ENCODE measurements around the gene TFG. TPM values are rescaled to one million over a fixed set of nuclear protein-coding genes. Genes with fewer than 3 reads are reported as not detected.

Gene TFG
- total and polyA plus RNA-seq, 10 of the 15 experiments (the other 5 are each of a cell fraction or from before 2014, with no cell fraction given): 29.3 to 126 (median 57.6) TPM

GRCh38 chr3:100706365-100706764 is 2.9 kb upstream of the TFG start:
- DNase-seq (ENCODE audit: low read depth, low spot score) (no peak), FAIRE-seq (no peak), ATAC-seq (no peak)
- Histone ChIP-seq H3K27me3 (replicated peaks in 1 of 2; ENCODE audit: control insufficient read depth in 2 of 2, insufficient read depth in 2 of 2, low read length in 1 of 2) (no peaks in the 10 kb centered on the region), H3K27ac (ENCODE audit: control insufficient read depth, insufficient read depth) (no peak overlapping the region), H3K79me2 (ENCODE audit: control insufficient read depth, insufficient read depth, low read length) (peaks cover 19% of the 10 kb centered on the region), H3K4me3 (no peak overlapping the region), H3K36me3 (ENCODE audit: control insufficient read depth in 2 of 2, insufficient read depth in 2 of 2, low read length in 1 of 2) (no peaks in the 10 kb centered on the region), H3K9ac (ENCODE audit: control insufficient read depth, insufficient read depth, low read length) (no peak overlapping the region), H2AFZ (ENCODE audit: control insufficient read depth, low read depth, low read length) (no peak overlapping the region), H3K4me1 (ENCODE audit: control insufficient read depth, insufficient read depth, low read length) (peaks cover 9% of the 10 kb centered on the region), H4K20me1 (ENCODE audit: control insufficient read depth, insufficient read depth) (no peaks in the 10 kb centered on the region), H3K9me3 (replicated peaks; ENCODE audit: control insufficient read depth, insufficient read depth, low read length) (no peaks in the 10 kb centered on the region; the same call in 1 of the 3 replicates), H3K4me2 (ENCODE audit: control insufficient read depth, insufficient read depth) (no peak overlapping the region)
- ChIA-PET SMC1A (ENCODE audit: uncharacterized antibody, unreplicated experiment) (interaction anchor here (1.0 to 2.4 kb wide), 5 partner anchors 22 to 103 kb away, joined by 3 to 8 read pairs (median 4); no protein-coding TSS in a partner anchor), CTCF (interaction anchor here (1.3 to 1.5 kb wide), 2 partner anchors 34 to 55 kb away, joined by 4 read pairs; no protein-coding TSS in a partner anchor), POLR2A (interaction anchor here (1.1 kb wide), 1 partner anchor 24 kb away, joined by 3 read pairs; no protein-coding TSS in a partner anchor), RAD21 (ENCODE audit: unreplicated experiment) (interaction anchor here (1.2 kb wide), 2 partner anchors 91 to 244 kb away, joined by 3 read pairs; no protein-coding TSS in a partner anchor)
- intact Hi-C loops (cut with micrococcal nuclease; ENCODE audit: unreplicated experiment): no loop called here
- no TSS peak for BruUV-seq (replicated peaks)
- WGBS (ENCODE audit: insufficient coverage, insufficient replicate concordance, low lambda C conversion rate, missing lambda C conversion rate): 92% methylated on average over 3 of the region's 3 CpGs
- in situ Hi-C loops (cut with MboI): no loop called here
- TF ChIP-seq JUND (IDR thresholded peaks at IDR 0.05; ENCODE audit: low read depth, low read length): no peak
- no peak for TF ChIP-seq NR2F1 (conservative IDR thresholded peaks at IDR 0.05)
- TF ChIP-seq MEF2A (IDR thresholded peaks at IDR 0.05; ENCODE audit: insufficient read depth, low read depth, low read length): no peak
- TF ChIP-seq IKZF2 (IDR thresholded peaks at IDR 0.05): no peak
- no peak for TF ChIP-seq EGR1 (IDR thresholded peaks at IDR 0.05; ENCODE audit: borderline replicate concordance in 1 of 2, low read depth in 2 of 2, low read length in 2 of 2)
- TF ChIP-seq CBFB (IDR thresholded peaks at IDR 0.05; ENCODE audit: low read depth): no peak
- no peak for TF ChIP-seq IRF3 (IDR thresholded peaks at IDR 0.05)
